ENCODE measurements around the gene PAQR9. TPM values are rescaled to one million over a fixed set of nuclear protein-coding genes. Genes with fewer than 3 reads are reported as not detected.

The PAQR9 gene
- total RNA-seq, 1 experiment from 2014 or later = not detected

GRCh38 chr3:142916605-142917004 lies 46.9 kb downstream of the PAQR9 start:
- no peak for DNase-seq (ENCODE audit: low read depth)

DNA sequence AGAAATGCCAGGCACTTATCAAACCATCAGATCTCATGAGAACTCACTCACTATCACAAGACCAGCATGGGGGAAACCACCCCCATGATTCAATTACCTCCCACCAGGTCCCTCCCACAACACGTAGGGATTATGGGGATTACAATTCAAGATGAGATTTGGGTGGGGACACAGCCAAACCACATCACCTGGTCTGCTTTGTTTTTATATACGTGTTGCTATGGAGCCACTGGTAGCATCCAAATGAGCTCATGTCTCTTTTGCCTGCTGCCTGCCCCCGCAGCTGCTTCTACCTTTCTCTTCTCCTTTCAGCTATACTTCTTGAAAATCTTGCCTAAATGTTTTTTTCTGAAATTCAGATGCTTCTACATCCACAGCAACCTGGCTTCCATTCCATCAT lies 47.8 kb downstream of the PAQR9 start:
- DNase-seq (ENCODE audit: low read depth) = no peak

DNA sequence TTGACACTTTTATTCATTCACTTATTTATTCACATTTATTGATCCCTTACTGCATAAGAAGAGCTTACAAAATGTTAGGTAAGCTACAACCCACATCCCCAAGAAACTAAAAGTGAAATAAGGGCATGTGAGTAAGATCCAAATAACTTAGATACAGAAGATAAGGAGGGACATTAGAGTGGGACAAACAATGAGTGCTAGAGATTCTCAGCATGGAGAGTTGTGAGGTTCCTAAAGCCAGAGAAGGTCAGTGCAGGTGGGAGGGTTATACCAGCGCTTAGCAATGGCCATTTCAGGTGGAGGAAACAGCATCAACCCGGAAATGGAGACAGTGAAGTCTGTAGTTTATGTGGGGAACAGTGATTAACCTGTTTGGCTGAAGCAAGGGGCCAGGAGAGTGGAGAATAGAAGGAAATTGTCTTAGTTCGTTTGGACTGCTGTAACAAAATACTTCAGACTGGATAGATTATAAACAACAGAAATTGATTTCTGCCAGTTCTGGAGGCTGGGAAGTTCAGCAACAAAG lies 49.1 kb downstream of the PAQR9 start:
- DNase-seq (ENCODE audit: low read depth) = no peak

GRCh38 chr3:142913432-142913831 lies 50.0 kb downstream of the PAQR9 start:
- no peak for DNase-seq (ENCODE audit: low read depth)

- no peak for DNase-seq (ENCODE audit: low read depth)
Observed at GRCh38 chr3:142912402-142913172, 50.9 kb downstream of the PAQR9 start.

Other genes starting within 250 kb of the PAQR9 start
- gene TRPC1, start 239.6 kb downstream of the PAQR9 start, total RNA-seq (2014; rRNA removed) = 13.2 and 19.3 TPM in 2 replicates
- 0.75 and 4.9 TPM in 2 replicates for gene PCOLCE2, start 74.6 kb downstream of the PAQR9 start, total RNA-seq (2014; rRNA removed)
- gene U2SURP, start 37.9 kb upstream of the PAQR9 start, total RNA-seq (2014; rRNA removed) = 61.5 and 63.9 TPM in 2 replicates
- gene CHST2, start 156.1 kb upstream of the PAQR9 start, total RNA-seq (2014; rRNA removed) = 20.1 and 30.3 TPM in 2 replicates